ENCODE results near the gene COMT. TPM values are rescaled to one million over a fixed set of nuclear protein-coding genes. Genes with fewer than 3 reads are reported as not detected.

COMT gene
- total and polyA plus RNA-seq, 3 experiments from 2014 or later: 89.3 to 93.7 (median 92.7) TPM

DNA sequence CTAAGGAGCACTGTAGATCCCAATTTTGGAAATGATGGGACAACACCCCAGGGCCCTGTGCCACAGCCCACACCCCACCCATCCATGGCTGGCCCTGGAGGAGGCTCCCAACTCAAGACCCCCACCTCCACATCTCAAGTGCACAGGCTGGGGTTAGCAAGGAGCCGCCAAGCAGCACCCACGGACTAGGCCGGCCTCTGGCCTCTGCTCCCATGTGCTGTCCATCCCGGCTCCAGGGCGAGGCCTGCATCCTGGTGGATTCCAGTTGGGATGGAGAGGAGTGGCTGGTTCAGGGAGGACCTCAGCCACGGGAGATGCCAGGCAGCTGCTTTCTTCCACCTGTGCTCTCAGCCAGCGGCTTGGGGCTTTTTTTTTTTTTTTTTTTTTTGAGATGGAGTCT is 43.4 kb upstream of the COMT start:
- Mint-ChIP-seq H3K4me1 (peaks cover 6 to 10% (median 7%) of the 10 kb centered on the region in 3 donors), H3K9me3 (no peaks in the 10 kb centered on the region), H3K4me3 (no peak overlapping the region), H3K27ac (no peak overlapping the region), H3K36me3 (peaks cover 0 to 33% (median 1%) of the 10 kb centered on the region in 3 donors), H3K27me3 (no peaks in the 10 kb centered on the region)
- no peak for DNase-seq
- POLR2A ChIA-PET: no interaction called here
- peaks cover 40% of the 10 kb centered on the region for H3K4me1 ChIP-seq (ENCODE audit: insufficient read depth, low read length)
- no peaks in the 10 kb centered on the region for H3K36me3 ChIP-seq (ENCODE audit: insufficient read depth, low read length)
- CTCF ChIA-PET: interaction anchor here (1.7 kb wide), 1 partner anchor 168 kb away, joined by 8 read pairs; no protein-coding TSS in a partner anchor
- H3K4me3 ChIP-seq (ENCODE audit: low read length): no peak overlapping the region
- no peaks in the 10 kb centered on the region for H3K27me3 ChIP-seq (ENCODE audit: insufficient read depth, low read length, poor library complexity, severe bottlenecking)
- no peaks in the 10 kb centered on the region for H3K9me3 ChIP-seq (ENCODE audit: low read length)
- no peak overlapping the region for H3K27ac ChIP-seq (ENCODE audit: low read depth, low read length)

DNA sequence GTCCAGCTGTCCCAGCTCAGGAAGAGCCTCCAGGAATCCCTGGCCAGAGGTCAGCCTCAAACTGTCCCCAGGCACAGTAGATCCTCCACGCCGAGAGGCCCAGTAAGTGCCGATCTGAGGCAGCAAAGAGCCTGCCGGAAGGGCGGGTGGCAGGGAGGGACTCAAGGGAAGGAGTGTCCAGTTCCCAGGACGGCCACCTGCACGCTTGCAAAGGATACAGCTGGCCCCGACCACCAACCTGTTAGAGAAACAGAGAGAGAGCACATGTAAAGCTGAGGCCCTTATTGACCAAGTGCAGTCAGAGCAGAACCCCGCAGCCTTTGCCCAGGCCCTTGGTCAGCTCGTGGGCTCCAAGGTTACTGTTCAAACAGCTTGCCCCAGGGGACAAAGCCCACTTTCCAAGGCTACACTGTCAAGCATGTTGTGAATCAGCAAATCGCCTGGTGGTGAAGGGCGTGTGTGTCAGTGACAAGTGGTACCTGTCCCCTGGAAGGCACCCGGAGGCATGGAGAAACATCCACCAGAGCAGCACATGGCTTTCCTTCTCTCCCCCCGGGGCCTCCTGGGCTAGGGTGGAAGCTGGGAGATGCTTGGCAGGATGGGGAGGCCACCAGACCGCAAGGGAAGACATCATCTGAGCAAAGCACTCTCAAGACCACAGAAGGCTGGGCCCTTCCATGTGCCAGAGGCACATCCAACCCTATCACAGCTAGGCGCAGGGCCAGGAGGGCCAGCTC is 42.6 kb upstream of the COMT start:
- H3K9me3 Mint-ChIP-seq: no peaks in the 10 kb centered on the region
- no peak overlapping the region for H3K4me3 Mint-ChIP-seq
- no peaks in the 10 kb centered on the region for H3K36me3 ChIP-seq (ENCODE audit: insufficient read depth, low read length)
- H3K27me3 Mint-ChIP-seq: no peaks in the 10 kb centered on the region
- CTCF ChIA-PET: interaction anchor here (1.5 kb wide), 1 partner anchor 11 kb away, joined by 5 read pairs; no protein-coding TSS in a partner anchor
- no peaks in the 10 kb centered on the region for H3K27me3 ChIP-seq (ENCODE audit: insufficient read depth, low read length, poor library complexity, severe bottlenecking)
- peak overlapping the region in 1 of 8 donors; percentile 39 for H3K27ac Mint-ChIP-seq
- no peak for DNase-seq
- H3K9me3 ChIP-seq (ENCODE audit: low read length): no peaks in the 10 kb centered on the region
- peaks cover 31% of the 10 kb centered on the region for H3K4me1 ChIP-seq (ENCODE audit: insufficient read depth, low read length)
- H3K4me1 Mint-ChIP-seq: peaks cover 2 to 5% (median 4%) of the 10 kb centered on the region in 3 donors
- POLR2A ChIA-PET: no interaction called here
- no peak overlapping the region for H3K4me3 ChIP-seq (ENCODE audit: low read length)
- H3K36me3 Mint-ChIP-seq: peaks cover 0 to 33% (median 1%) of the 10 kb centered on the region in 3 donors
- H3K27ac ChIP-seq (ENCODE audit: low read depth, low read length): no peak overlapping the region

DNA sequence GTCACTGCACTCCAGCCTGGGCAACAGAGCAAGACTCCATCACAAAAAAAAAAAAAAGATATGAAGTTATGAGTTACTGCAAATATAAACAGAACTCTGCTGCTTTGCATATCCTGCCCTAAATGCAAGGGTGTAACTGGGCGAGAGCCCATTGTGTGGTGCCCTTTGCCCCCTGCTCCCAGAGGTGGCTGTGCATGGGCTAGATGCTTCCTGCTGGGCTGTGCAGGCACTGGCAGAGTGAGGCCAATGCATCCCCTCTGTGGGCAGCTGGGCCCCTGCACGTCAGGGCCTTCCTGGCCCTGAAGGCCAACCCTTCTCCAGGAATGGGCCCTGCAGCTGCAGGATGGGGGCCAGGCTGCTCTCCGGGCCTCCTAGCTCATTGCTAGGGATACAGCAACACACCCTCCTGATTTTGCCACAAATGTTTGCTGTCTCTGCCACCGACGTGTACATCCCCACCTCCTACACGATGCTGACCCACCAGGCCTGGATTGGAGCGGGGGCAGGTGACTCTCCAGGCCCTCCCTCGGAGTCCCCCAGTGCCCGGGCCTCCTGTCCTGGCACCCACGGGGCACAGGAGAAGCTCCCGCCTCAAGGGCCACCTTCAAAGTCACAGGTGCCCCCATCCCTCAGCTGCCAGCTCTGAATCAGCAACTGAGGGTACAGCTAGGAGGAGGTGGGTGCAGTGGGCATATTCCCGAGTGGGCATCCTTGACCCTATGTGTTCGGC is 40.7 kb upstream of the COMT start:
- DNase-seq: no peak
- Histone ChIP-seq H3K27me3 (ENCODE audit: insufficient read depth, low read length, poor library complexity, severe bottlenecking) (no peaks in the 10 kb centered on the region), H3K4me1 (ENCODE audit: insufficient read depth, low read length) (peaks cover 13% of the 10 kb centered on the region), H3K27ac (ENCODE audit: low read depth, low read length) (no peak overlapping the region), H3K4me3 (ENCODE audit: low read length) (no peak overlapping the region), H3K9me3 (ENCODE audit: low read length) (no peaks in the 10 kb centered on the region), H3K36me3 (ENCODE audit: insufficient read depth, low read length) (no peaks in the 10 kb centered on the region)
- no peak overlapping the region for H3K27ac Mint-ChIP-seq
- POLR2A ChIA-PET: no interaction called here
- no peak overlapping the region for H3K4me3 Mint-ChIP-seq
- no peaks in the 10 kb centered on the region for H3K4me1 Mint-ChIP-seq
- CTCF ChIA-PET: interaction anchor here (1.0 to 1.5 kb wide), 3 partner anchors 9 to 170 kb away, joined by 3 to 5 read pairs (median 5); no protein-coding TSS in a partner anchor
- H3K36me3 Mint-ChIP-seq: peaks cover 0 to 32% (median 3%) of the 10 kb centered on the region in 3 donors
- no peaks in the 10 kb centered on the region for H3K9me3 Mint-ChIP-seq
- no peaks in the 10 kb centered on the region for H3K27me3 Mint-ChIP-seq

DNA sequence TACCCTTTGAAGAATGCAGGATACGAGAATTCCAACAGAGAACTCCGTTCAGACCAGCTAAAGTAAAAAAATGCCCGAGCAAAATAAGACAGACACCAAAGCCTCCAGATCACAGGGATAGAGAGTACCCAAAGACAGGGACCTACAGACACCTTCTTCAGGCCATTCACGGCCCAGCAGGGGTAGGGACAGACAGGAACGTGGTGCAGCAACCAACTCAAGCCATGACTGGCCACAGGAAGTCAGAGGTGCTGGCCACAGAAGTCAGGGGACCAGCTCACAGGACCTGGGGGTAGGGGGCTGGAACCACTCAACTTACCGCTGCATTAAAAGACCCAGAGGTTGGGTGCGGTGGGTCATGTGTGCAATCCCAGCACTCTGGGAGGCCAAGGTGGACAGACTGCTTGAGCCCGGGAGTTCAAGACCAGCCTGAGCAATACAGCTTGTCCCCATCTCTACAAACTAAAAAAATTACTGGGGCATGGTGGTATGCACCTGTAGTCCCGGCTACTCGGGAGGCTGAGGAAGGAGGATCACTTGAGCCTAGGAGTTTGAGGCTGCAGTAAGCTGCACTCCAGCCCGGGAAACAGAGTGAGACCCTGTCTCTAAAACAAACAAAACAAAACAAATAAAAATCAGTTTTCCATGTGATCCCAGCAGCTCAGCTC is 39.9 kb upstream of the COMT start:
- H3K4me3 Mint-ChIP-seq: no peak overlapping the region
- H3K9me3 ChIP-seq (ENCODE audit: low read length): no peaks in the 10 kb centered on the region
- peak overlapping the region in 1 of 8 donors; percentile 54 for H3K27ac Mint-ChIP-seq
- H3K36me3 ChIP-seq (ENCODE audit: insufficient read depth, low read length): no peaks in the 10 kb centered on the region
- no peaks in the 10 kb centered on the region for H3K27me3 Mint-ChIP-seq
- H3K4me1 Mint-ChIP-seq: no peaks in the 10 kb centered on the region
- POLR2A ChIA-PET: no interaction called here
- no peaks in the 10 kb centered on the region for H3K27me3 ChIP-seq (ENCODE audit: insufficient read depth, low read length, poor library complexity, severe bottlenecking)
- no peak overlapping the region for H3K27ac ChIP-seq (ENCODE audit: low read depth, low read length)
- no peak overlapping the region for H3K4me3 ChIP-seq (ENCODE audit: low read length)
- H3K36me3 Mint-ChIP-seq: peaks cover 0 to 39% (median 6%) of the 10 kb centered on the region in 3 donors
- no peak for DNase-seq
- H3K9me3 Mint-ChIP-seq: no peaks in the 10 kb centered on the region
- CTCF ChIA-PET: interaction anchor here (5.3 kb wide), 1 partner anchor 172 kb away, joined by 35 read pairs; no protein-coding TSS in a partner anchor
- peaks cover 5% of the 10 kb centered on the region for H3K4me1 ChIP-seq (ENCODE audit: insufficient read depth, low read length)

DNA sequence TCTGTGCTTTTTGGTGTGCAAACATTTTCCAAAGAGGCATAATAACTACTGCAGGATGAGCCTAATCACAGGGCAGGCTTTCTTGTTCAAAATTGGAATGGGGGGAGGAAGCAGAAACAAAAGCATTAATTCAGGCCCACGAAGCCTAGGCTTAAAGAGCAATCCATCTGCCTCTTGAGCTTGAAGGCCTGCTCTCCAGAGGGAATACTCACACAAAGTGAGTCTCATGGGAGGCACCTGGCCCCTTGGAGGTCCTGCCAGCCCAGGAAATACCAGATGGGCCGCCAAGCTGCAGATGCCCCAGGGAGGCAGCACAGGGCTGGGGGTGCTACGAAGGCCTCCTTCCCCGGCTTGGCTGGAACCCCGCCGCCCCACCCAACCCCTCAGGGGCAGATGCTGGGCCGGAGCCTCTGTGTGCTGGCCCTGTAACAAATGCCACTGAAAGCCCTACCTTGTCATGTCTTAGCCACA is 39.3 kb upstream of the COMT start:
- H3K9me3 Mint-ChIP-seq: no peaks in the 10 kb centered on the region
- H3K4me1 Mint-ChIP-seq: no peaks in the 10 kb centered on the region
- H3K27ac Mint-ChIP-seq: no peak overlapping the region
- H3K36me3 Mint-ChIP-seq: peaks cover 0 to 37% (median 6%) of the 10 kb centered on the region in 3 donors
- DNase-seq: no peak
- no peak overlapping the region for H3K4me3 Mint-ChIP-seq
- ChIA-PET POLR2A (no interaction called here), CTCF (interaction anchor here (5.3 kb wide), 1 partner anchor 172 kb away, joined by 35 read pairs; no protein-coding TSS in a partner anchor)
- no peaks in the 10 kb centered on the region for H3K36me3 ChIP-seq (ENCODE audit: insufficient read depth, low read length)
- no peak overlapping the region for H3K27ac ChIP-seq (ENCODE audit: low read depth, low read length)
- no peaks in the 10 kb centered on the region for H3K27me3 ChIP-seq (ENCODE audit: insufficient read depth, low read length, poor library complexity, severe bottlenecking)
- H3K4me3 ChIP-seq (ENCODE audit: low read length): no peak overlapping the region
- H3K9me3 ChIP-seq (ENCODE audit: low read length): no peaks in the 10 kb centered on the region
- H3K4me1 ChIP-seq (ENCODE audit: insufficient read depth, low read length): no peaks in the 10 kb centered on the region
- H3K27me3 Mint-ChIP-seq: no peaks in the 10 kb centered on the region

DNA sequence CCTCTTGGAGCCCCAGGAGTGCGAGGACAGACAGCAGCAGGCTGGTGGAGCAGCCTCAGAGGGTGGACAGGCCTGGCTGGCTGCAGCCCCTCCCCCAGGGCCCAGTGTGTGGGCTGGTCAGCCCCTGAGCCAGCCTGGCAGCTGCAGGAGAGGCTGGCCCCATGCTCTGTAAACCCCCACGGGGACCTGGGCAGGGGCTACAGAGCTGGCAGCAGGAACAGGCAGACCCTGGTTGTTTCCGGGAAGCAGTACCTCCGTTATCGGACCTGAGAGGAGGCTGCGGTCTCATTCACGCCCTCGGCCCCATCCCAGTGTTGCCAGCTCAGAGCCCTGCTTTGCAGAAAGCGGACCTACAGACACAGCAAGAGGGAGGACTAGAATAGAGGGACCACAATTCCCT is 38.5 kb upstream of the COMT start:
- no peaks in the 10 kb centered on the region for H3K27me3 ChIP-seq (ENCODE audit: insufficient read depth, low read length, poor library complexity, severe bottlenecking)
- H3K27ac ChIP-seq (ENCODE audit: low read depth, low read length): no peak overlapping the region
- Mint-ChIP-seq H3K4me3 (no peak overlapping the region), H3K4me1 (no peaks in the 10 kb centered on the region), H3K27ac (no peak overlapping the region), H3K36me3 (peaks cover 0 to 34% (median 4%) of the 10 kb centered on the region in 3 donors), H3K9me3 (no peaks in the 10 kb centered on the region), H3K27me3 (no peaks in the 10 kb centered on the region)
- no peaks in the 10 kb centered on the region for H3K36me3 ChIP-seq (ENCODE audit: insufficient read depth, low read length)
- no peak overlapping the region for H3K4me3 ChIP-seq (ENCODE audit: low read length)
- no peaks in the 10 kb centered on the region for H3K4me1 ChIP-seq (ENCODE audit: insufficient read depth, low read length)
- ChIA-PET CTCF (interaction anchor here (1.3 to 5.3 kb wide), 2 partner anchors 147 to 173 kb away, joined by 3 to 35 read pairs; no protein-coding TSS in a partner anchor), POLR2A (no interaction called here)
- no peaks in the 10 kb centered on the region for H3K9me3 ChIP-seq (ENCODE audit: low read length)
- DNase-seq: no peak

DNA sequence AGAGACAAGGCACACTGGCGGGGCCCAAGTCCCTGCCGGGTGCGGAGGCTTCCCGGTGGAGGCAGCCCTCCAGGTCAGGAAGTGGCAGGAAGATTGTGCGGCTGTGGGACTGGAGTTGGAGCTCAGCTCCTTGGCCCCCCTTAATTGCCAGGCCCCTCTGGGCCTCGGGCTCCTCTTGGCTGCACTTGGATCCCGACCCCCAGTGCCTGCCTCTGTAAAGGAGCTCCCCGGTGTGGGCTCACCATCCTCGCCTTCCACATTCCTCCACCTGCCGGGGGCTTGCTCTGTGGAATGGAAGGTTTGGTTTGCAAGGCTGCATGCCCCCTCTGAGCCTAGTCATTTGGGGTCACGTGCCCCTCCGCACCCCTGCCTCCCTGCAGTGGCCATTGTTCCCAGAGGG is 38.1 kb upstream of the COMT start:
- no peaks in the 10 kb centered on the region for H3K27me3 Mint-ChIP-seq
- Histone ChIP-seq H3K27ac (ENCODE audit: low read depth, low read length) (no peak overlapping the region), H3K4me3 (ENCODE audit: low read length) (no peak overlapping the region), H3K27me3 (ENCODE audit: insufficient read depth, low read length, poor library complexity, severe bottlenecking) (no peaks in the 10 kb centered on the region), H3K9me3 (ENCODE audit: low read length) (no peaks in the 10 kb centered on the region), H3K4me1 (ENCODE audit: insufficient read depth, low read length) (no peaks in the 10 kb centered on the region), H3K36me3 (ENCODE audit: insufficient read depth, low read length) (no peaks in the 10 kb centered on the region)
- no peak overlapping the region for H3K4me3 Mint-ChIP-seq
- H3K4me1 Mint-ChIP-seq: no peaks in the 10 kb centered on the region
- POLR2A ChIA-PET: no interaction called here
- no peaks in the 10 kb centered on the region for H3K9me3 Mint-ChIP-seq
- CTCF ChIA-PET: interaction anchor here (1.3 to 5.3 kb wide), 2 partner anchors 147 to 173 kb away, joined by 3 to 35 read pairs; no protein-coding TSS in a partner anchor
- H3K36me3 Mint-ChIP-seq: peaks cover 2 to 38% (median 4%) of the 10 kb centered on the region in 3 donors
- no peak for DNase-seq
- no peak overlapping the region for H3K27ac Mint-ChIP-seq

All from CD8-positive, alpha-beta memory T cell (primary cell).